Vagina (tissue), 2 donors: ENCODE measurements around the gene TMSB10. TPM values are rescaled to one million over a fixed set of nuclear protein-coding genes. Genes with fewer than 3 reads are reported as not detected.

ENCODE experiments used
- DNase-seq, 2 donors: peaks; one replicate each; pipeline ENCODE4 v3.0.0-alpha.2; 2017; ENCODE audit errors: extremely low spot score in 2 of 2
- H3K27ac ChIP-seq: fragments of 200-600 bp; sonication (generic); one replicate; pipeline ENCODE4 v1.5.1; 2019
- H3K27me3 ChIP-seq: fragments of 200-600 bp; sonication (generic); one replicate; pipeline ENCODE4 v1.5.1; 2019
- H3K36me3 ChIP-seq, 2 donors: fragments of 200-600 bp; sonication (generic); one replicate each; pipeline ENCODE4 v1.5.1; 2017 to 2019
- H3K4me1 ChIP-seq: fragments of 200-600 bp; sonication (generic); one replicate; pipeline ENCODE4 v1.5.1; 2019
- H3K4me3 ChIP-seq, 2 donors: fragments of 200-600 bp; sonication (generic); 1 replicate in 1 of 2; 2 replicates in 1 of 2; pipeline ENCODE4 v1.5.1; 2016 to 2019
- H3K9me3 ChIP-seq: fragments of 200-600 bp; sonication (generic); one replicate; pipeline ENCODE4 v1.5.1; 2019
- CTCF ChIP-seq, 3 experiments: fragments of 450-650 bp in 2 of 3; fragments of 200-600 bp in 1 of 3; sonication (generic) in 1 of 3; IDR thresholded peaks; one replicate each; pipeline ENCODE4 v1.5.1; 2017 to 2019; ENCODE audit warnings: antibody characterized with exemption in 3 of 3, mild to moderate bottlenecking in 2 of 3, moderate library complexity in 2 of 3
- POLR2A ChIP-seq, 2 donors: fragments of 450-650 bp; IDR thresholded peaks; one replicate each; pipeline ENCODE4 v1.6.1; 2017; ENCODE audit warnings: antibody characterized with exemption in 2 of 2, mild to moderate bottlenecking in 2 of 2, moderate library complexity in 2 of 2
- POLR2AphosphoS5 ChIP-seq, 2 donors: sonication (generic); formaldehyde crosslinking; IDR thresholded peaks; one replicate each; pipeline ENCODE4 v1.9.0; 2017; ENCODE audit warnings: antibody characterized with exemption in 2 of 2, mild to moderate bottlenecking in 2 of 2, low read depth in 1 of 2; ENCODE audit not compliant: insufficient read depth in 1 of 2
- intact Hi-C: fragments of 100-400 bp; cut with DNase I; formaldehyde crosslinking; loops from one replicate; pipeline ENCODE4 v1.15.1; 2023
- total RNA-seq: library from RNA; depleted of rRNA; stranded (reverse); fragments of >200 nt; gene quantifications from one replicate; pipeline ENCODE4 v1.2.3, GENCODE V29; 2016

The TMSB10 gene
- total RNA-seq, 1 donor from 2014 or later = 2,211 TPM

- Histone ChIP-seq H3K9me3 (no peaks in the 10 kb centered on the region), H3K4me1 (peaks cover 30% of the 10 kb centered on the region), H3K4me3 (no peak overlapping the region), H3K27me3 (no peaks in the 10 kb centered on the region), H3K27ac (no peak overlapping the region), H3K36me3 (no peaks in the 10 kb centered on the region)
- intact Hi-C loops = loop anchor here (5.0 kb wide), 1 partner anchor 387 kb away; no protein-coding TSS in a partner anchor
- DNase-seq = no peak
- TF ChIP-seq CTCF (IDR thresholded peaks at IDR 0.05) (no peak), POLR2A (IDR thresholded peaks at IDR 0.05) (no peak), POLR2AphosphoS5 (IDR thresholded peaks at IDR 0.05; ENCODE audit: insufficient read depth in 1 of 2, low read depth in 1 of 2) (no peak)
These were observed 21.0 kb upstream of the TMSB10 start for GRCh38 chr2:84884449-84884848.

- H3K27me3 ChIP-seq = no peaks in the 10 kb centered on the region
- no peak overlapping the region for H3K27ac ChIP-seq
- H3K4me1 ChIP-seq = peaks cover 23% of the 10 kb centered on the region
- H3K4me3 ChIP-seq = no peak overlapping the region
- TF ChIP-seq POLR2AphosphoS5 (IDR thresholded peaks at IDR 0.05; ENCODE audit: insufficient read depth in 1 of 2, low read depth in 1 of 2) = no peak
- TF ChIP-seq POLR2A (IDR thresholded peaks at IDR 0.05) = no peak
- no peak for TF ChIP-seq CTCF (IDR thresholded peaks at IDR 0.05)
- no peaks in the 10 kb centered on the region for H3K9me3 ChIP-seq
- DNase-seq = no peak
- intact Hi-C loops = no loop called here
- H3K36me3 ChIP-seq = no peaks in the 10 kb centered on the region
These were observed 20.3 kb upstream of the TMSB10 start for GRCh38 chr2:84885111-84885510.

- intact Hi-C loops = no loop called here
- Histone ChIP-seq H3K27me3 (no peaks in the 10 kb centered on the region), H3K27ac (no peak overlapping the region), H3K36me3 (no peaks in the 10 kb centered on the region), H3K9me3 (no peaks in the 10 kb centered on the region), H3K4me1 (peaks cover 8% of the 10 kb centered on the region), H3K4me3 (no peak overlapping the region)
- TF ChIP-seq POLR2AphosphoS5 (IDR thresholded peaks at IDR 0.05; ENCODE audit: insufficient read depth in 1 of 2, low read depth in 1 of 2) (no peak), POLR2A (IDR thresholded peaks at IDR 0.05) (no peak), CTCF (IDR thresholded peaks at IDR 0.05) (no peak)
- peak in 1 of 2 donors; percentile 49 for DNase-seq
These were observed 18.7 kb upstream of the TMSB10 start for GRCh38 chr2:84886791-84887190.

- Histone ChIP-seq H3K27ac (peak overlapping the region; percentile 37), H3K27me3 (no peaks in the 10 kb centered on the region), H3K9me3 (no peaks in the 10 kb centered on the region), H3K4me1 (peaks cover 8% of the 10 kb centered on the region), H3K4me3 (peak overlapping the region; percentile 15 to 21), H3K36me3 (no peaks in the 10 kb centered on the region)
- intact Hi-C loops = no loop called here
- peak in 1 of 2 donors; percentile 83 for DNase-seq
- TF ChIP-seq CTCF (IDR thresholded peaks at IDR 0.05) (no peak), POLR2A (IDR thresholded peaks at IDR 0.05) (no peak)
These were observed 16.8 kb upstream of the TMSB10 start for GRCh38 chr2:84888401-84889276.

GRCh38 chr2:84889332-84889731 lies 16.1 kb upstream of the TMSB10 start:
- no peaks in the 10 kb centered on the region for H3K36me3 ChIP-seq
- TF ChIP-seq CTCF (IDR thresholded peaks at IDR 0.05) (no peak), POLR2A (IDR thresholded peaks at IDR 0.05) (no peak), POLR2AphosphoS5 (IDR thresholded peaks at IDR 0.05; ENCODE audit: insufficient read depth in 1 of 2, low read depth in 1 of 2) (no peak)
- no peaks in the 10 kb centered on the region for H3K27me3 ChIP-seq
- H3K4me3 ChIP-seq = peak overlapping the region in 1 of 2 donors; percentile 21
- peak overlapping the region; percentile 37 for H3K27ac ChIP-seq
- peaks cover 13% of the 10 kb centered on the region for H3K4me1 ChIP-seq
- no peak for DNase-seq
- intact Hi-C loops = no loop called here
- no peaks in the 10 kb centered on the region for H3K9me3 ChIP-seq
